HuH-7 (cell line): ENCODE measurements around the gene RHBDD3.

Source experiments
- DNase-seq: peaks from one replicate; pipeline ENCODE4 v3.0.0; 2011; ENCODE audit warnings: low spot score

RHBDD3 gene

GRCh38 chr22:29218758-29219408 is 48.9 kb downstream of the RHBDD3 start:
- DNase-seq: no peak

- DNase-seq: no peak
Measured at GRCh38 chr22:29217827-29218757, 49.7 kb downstream of the RHBDD3 start.

GRCh38 chr22:29216873-29217666 is 50.7 kb downstream of the RHBDD3 start:
- DNase-seq: peak; percentile 81

- no peak for DNase-seq
Measured at GRCh38 chr22:29216011-29216872, 51.5 kb downstream of the RHBDD3 start.

- no peak for DNase-seq
Measured at GRCh38 chr22:29215012-29215860, 52.5 kb downstream of the RHBDD3 start.

GRCh38 chr22:29214232-29214631 is 53.5 kb downstream of the RHBDD3 start:
- DNase-seq: no peak

- no peak for DNase-seq
Measured at GRCh38 chr22:29213493-29213892, 54.3 kb downstream of the RHBDD3 start.

GRCh38 chr22:29212743-29213142 is 55.0 kb downstream of the RHBDD3 start:
- no peak for DNase-seq

- no peak for DNase-seq
Measured at GRCh38 chr22:29211466-29211865, 56.3 kb downstream of the RHBDD3 start.

- DNase-seq: no peak
Measured at GRCh38 chr22:29211066-29211465, 56.7 kb downstream of the RHBDD3 start.
